GM12892 (cell line): ENCODE measurements around the gene TMEM253.

Experiments
- POLR2A ChIP-seq: IDR thresholded peaks from 2 replicates; pipeline ENCODE4 v1.6.1; 2011; ENCODE audit warnings: low read depth, low read length, control low read depth
- POLR2AphosphoS5 ChIP-seq: IDR thresholded peaks from 2 replicates; pipeline ENCODE4 v1.6.1; 2011; ENCODE audit warnings: low read depth, low read length, control low read depth
- TAF1 ChIP-seq: IDR thresholded peaks from 2 replicates; pipeline ENCODE4 v1.6.1; 2011; ENCODE audit warnings: low read depth, mild to moderate bottlenecking, control low read depth, low read length, borderline replicate concordance

DNA sequence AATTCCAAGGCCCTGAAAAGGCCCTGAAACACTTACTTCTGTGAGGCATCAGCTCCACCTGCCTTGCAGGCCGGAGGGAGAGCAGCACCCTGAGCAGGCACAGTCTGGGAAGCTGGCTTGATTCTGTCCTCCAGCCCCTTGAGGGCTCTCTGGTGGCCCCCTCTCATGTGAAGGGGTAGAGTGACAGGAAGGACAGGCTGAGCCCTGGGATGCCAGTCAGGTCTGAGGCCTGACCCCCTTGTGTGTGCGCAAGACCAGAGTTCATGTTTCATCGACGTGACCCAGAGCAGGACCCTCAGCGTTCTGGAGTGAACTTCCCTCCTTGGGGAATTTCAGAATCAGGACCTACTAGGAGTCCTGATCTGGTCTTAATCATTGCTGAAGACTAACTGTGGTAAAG, 42.0 kb upstream of the TMEM253 start:
- TF ChIP-seq POLR2AphosphoS5, result no peak
- no peak for TF ChIP-seq POLR2A
- TF ChIP-seq TAF1, result no peak
